WERI-Rb-1 (cell line): ENCODE measurements around the gene TPRN.
A peak's percentile ranks its signal among the peaks of the same experiment; 100 is the strongest.

Experiments used
- DNase-seq: peaks from one replicate; pipeline ENCODE4 v3.0.0-alpha.2; 2020
- H3K27ac ChIP-seq: fragments of 250-450 bp; sonication (Bioruptor Pico); 2 replicates; pipeline ENCODE4 v1.5.1; 2020; ENCODE audit warnings: mild to moderate bottlenecking, moderate library complexity
- H3K27me3 ChIP-seq: fragments of 250-450 bp; sonication (Bioruptor Pico); 2 replicates; pipeline ENCODE4 v1.5.1; 2021; ENCODE audit warnings: mild to moderate bottlenecking, low read depth, moderate library complexity; ENCODE audit not compliant: insufficient read depth, severe bottlenecking
- H3K36me3 ChIP-seq: fragments of 250-450 bp; sonication (Bioruptor Pico); 2 replicates; pipeline ENCODE4 v1.5.1; 2020; ENCODE audit warnings: mild to moderate bottlenecking, moderate library complexity
- H3K4me3 ChIP-seq: 2 replicates; pipeline ENCODE4 v1.5.1; 2011; ENCODE audit warnings: low read depth, mild to moderate bottlenecking, control low read depth, low read length
- H3K9me3 ChIP-seq: fragments of 250-450 bp; sonication (Bioruptor Pico); 2 replicates; pipeline ENCODE4 v1.5.1; 2021; ENCODE audit warnings: mild to moderate bottlenecking, moderate library complexity; ENCODE audit not compliant: severe bottlenecking
- CTCF ChIP-seq: IDR thresholded peaks from 2 replicates; pipeline ENCODE4 v1.5.1; 2011; ENCODE audit warnings: low read depth, mild to moderate bottlenecking, control low read depth, inconsistent platforms, low read length

The TPRN gene, protein sequence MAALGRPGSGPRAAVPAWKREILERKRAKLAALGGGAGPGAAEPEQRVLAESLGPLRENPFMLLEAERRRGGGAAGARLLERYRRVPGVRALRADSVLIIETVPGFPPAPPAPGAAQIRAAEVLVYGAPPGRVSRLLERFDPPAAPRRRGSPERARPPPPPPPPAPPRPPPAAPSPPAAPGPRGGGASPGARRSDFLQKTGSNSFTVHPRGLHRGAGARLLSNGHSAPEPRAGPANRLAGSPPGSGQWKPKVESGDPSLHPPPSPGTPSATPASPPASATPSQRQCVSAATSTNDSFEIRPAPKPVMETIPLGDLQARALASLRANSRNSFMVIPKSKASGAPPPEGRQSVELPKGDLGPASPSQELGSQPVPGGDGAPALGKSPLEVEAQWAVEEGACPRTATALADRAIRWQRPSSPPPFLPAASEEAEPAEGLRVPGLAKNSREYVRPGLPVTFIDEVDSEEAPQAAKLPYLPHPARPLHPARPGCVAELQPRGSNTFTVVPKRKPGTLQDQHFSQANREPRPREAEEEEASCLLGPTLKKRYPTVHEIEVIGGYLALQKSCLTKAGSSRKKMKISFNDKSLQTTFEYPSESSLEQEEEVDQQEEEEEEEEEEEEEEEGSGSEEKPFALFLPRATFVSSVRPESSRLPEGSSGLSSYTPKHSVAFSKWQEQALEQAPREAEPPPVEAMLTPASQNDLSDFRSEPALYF

GRCh38 chr9:137200311-137201204 lies at the start of gene TPRN:
Gene TPRN (minus strand): TSS chr9:137200741. CDS start chr9:137200711, 30 bp downstream.
- Histone ChIP-seq H3K27ac (peak within 1 kb of the TSS; percentile 65), H3K9me3 (no peaks in the 10 kb centered on the region), H3K36me3 (no peaks in the 10 kb centered on the region), H3K27me3 (no peaks in the 10 kb centered on the region), H3K4me3 (peak within 1 kb of the TSS; percentile 58)
- no peak for TF ChIP-seq CTCF
- DNase-seq: peak; percentile 96

DNA sequence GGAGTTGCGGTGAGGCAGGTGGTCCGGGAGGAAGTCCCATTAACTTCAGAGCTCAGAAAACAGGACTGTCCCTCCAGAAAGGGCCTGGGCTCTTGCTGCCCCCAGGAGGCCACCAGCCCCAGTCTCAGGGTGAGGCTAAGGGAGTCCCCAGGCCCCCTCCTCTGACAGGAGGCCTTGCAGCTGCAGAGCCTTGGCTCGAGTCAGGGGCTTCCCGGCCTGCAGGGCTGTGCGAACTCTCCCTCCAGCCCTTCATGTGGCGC lies 47.3 kb upstream of the TPRN start:
- H3K9me3 ChIP-seq: no peaks in the 10 kb centered on the region
- no peak for DNase-seq
- H3K27ac ChIP-seq: no peak overlapping the region
- no peak for TF ChIP-seq CTCF
- no peak overlapping the region for H3K4me3 ChIP-seq
- H3K27me3 ChIP-seq: no peaks in the 10 kb centered on the region
- peaks cover 10% of the 10 kb centered on the region for H3K36me3 ChIP-seq

DNA sequence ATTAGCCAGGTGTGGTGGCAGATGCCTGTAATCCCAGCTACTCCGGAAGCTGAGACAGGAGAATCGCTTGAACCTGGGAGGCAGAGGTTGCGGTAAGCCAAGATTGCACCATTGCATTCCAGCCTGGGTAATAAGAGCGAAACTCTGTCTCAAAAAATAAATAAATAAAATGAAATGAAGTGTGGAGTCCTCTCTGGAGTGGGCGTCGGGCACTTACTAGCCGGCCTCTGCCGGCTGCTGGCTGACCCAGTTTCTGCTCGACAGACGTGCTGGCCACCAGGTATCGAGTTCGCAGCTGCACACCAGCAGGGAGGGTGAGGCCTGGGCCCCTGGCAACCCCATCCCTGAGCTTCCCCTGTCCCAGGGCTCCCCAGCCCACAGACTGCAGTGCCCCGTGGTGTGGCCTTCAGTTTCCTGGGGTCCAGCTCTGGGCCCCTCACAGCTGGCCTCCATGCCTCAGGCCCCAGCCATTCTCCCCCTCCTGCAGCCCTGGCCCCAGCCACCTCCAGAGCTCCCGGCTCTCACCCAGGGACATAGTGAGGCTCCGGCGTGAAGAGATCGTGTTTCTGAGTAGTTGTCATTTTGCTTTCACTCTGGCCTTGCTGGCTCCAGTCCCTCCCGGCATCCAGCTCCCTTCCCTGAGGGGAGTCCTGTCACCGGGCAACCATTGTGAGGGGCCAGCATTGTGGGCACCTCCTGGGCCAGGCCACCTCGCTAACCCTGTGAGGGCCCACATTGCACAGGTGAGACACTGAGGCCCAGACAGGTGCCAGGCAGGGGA lies 46.8 kb upstream of the TPRN start:
- H3K4me3 ChIP-seq: no peak overlapping the region
- DNase-seq: no peak
- no peak for TF ChIP-seq CTCF
- H3K36me3 ChIP-seq: peaks cover 15% of the 10 kb centered on the region
- H3K9me3 ChIP-seq: no peaks in the 10 kb centered on the region
- no peaks in the 10 kb centered on the region for H3K27me3 ChIP-seq
- H3K27ac ChIP-seq: no peak overlapping the region

GRCh38 chr9:137245450-137246421 lies 45.2 kb upstream of the TPRN start:
- DNase-seq: no peak
- no peaks in the 10 kb centered on the region for H3K27me3 ChIP-seq
- no peaks in the 10 kb centered on the region for H3K9me3 ChIP-seq
- no peak for TF ChIP-seq CTCF
- no peak overlapping the region for H3K4me3 ChIP-seq
- peaks cover 23% of the 10 kb centered on the region for H3K36me3 ChIP-seq
- H3K27ac ChIP-seq: no peak overlapping the region; the same call in 1 of the 2 replicates
